ENCODE results near the gene AMIGO3.

The AMIGO3 gene

GRCh38 chr3:49727154-49727923, 7.9 kb upstream of the AMIGO3 start:
- H3K4me3 ChIP-seq (ENCODE audit: low read depth, low read length), result no peak overlapping the region
- no peak for DNase-seq (ENCODE audit: low read depth)

- H3K4me3 ChIP-seq (ENCODE audit: low read depth, low read length), result no peak overlapping the region
- no peak for DNase-seq (ENCODE audit: low read depth)
These were observed 6.6 kb upstream of the AMIGO3 start for GRCh38 chr3:49725906-49726681.

GRCh38 chr3:49724586-49724985, 5.1 kb upstream of the AMIGO3 start:
- peak overlapping the region; percentile 99 for H3K4me3 ChIP-seq (ENCODE audit: low read depth, low read length)
- no peak for DNase-seq (ENCODE audit: low read depth)

- H3K4me3 ChIP-seq (ENCODE audit: low read depth, low read length), result peak within 1 kb of the TSS; percentile 99
- DNase-seq (ENCODE audit: low read depth), result peak; percentile 87
These were observed 4.4 kb upstream of the AMIGO3 start, which contains the start of gene GMPPB for GRCh38 chr3:49723628-49724551. GMPPB (minus strand) TSS chr3:49723951; CDS start chr3:49723726, 225 bp downstream.

GRCh38 chr3:49723296-49723627, 3.8 kb upstream of the AMIGO3 start:
- peak overlapping the region; percentile 99 for H3K4me3 ChIP-seq (ENCODE audit: low read depth, low read length)
- DNase-seq (ENCODE audit: low read depth), result no peak

- DNase-seq (ENCODE audit: low read depth), result no peak
- H3K4me3 ChIP-seq (ENCODE audit: low read depth, low read length), result peak overlapping the region; percentile 99
These were observed 3.4 kb upstream of the AMIGO3 start for GRCh38 chr3:49722896-49723295.

- H3K4me3 ChIP-seq (ENCODE audit: low read depth, low read length), result peak overlapping the region; percentile 99
- no peak for DNase-seq (ENCODE audit: low read depth)
These were observed 2.7 kb upstream of the AMIGO3 start for GRCh38 chr3:49721896-49722781.

GRCh38 chr3:49721596-49721895, 2.1 kb upstream of the AMIGO3 start:
- no peak for DNase-seq (ENCODE audit: low read depth)
- no peak overlapping the region for H3K4me3 ChIP-seq (ENCODE audit: low read depth, low read length)

GRCh38 chr3:49720855-49721595, 1.5 kb upstream of the AMIGO3 start:
- DNase-seq (ENCODE audit: low read depth), result no peak
- no peak overlapping the region for H3K4me3 ChIP-seq (ENCODE audit: low read depth, low read length)

- peak overlapping the region; percentile 47 for H3K4me3 ChIP-seq (ENCODE audit: low read depth, low read length)
These were observed 648 bp downstream of the AMIGO3 start for GRCh38 chr3:49718858-49719213.

GRCh38 chr3:49717959-49718857, 1.3 kb downstream of the AMIGO3 start:
- no peak overlapping the region for H3K4me3 ChIP-seq (ENCODE audit: low read depth, low read length)
- no peak for DNase-seq (ENCODE audit: low read depth)

More at GRCh38 chr3:49718858-49719213, 648 bp downstream of the AMIGO3 start:
- DNase-seq (ENCODE audit: low read depth), result no peak

GRCh38 chr3:49717211-49717958, 2.1 kb downstream of the AMIGO3 start:
- no peak overlapping the region for H3K4me3 ChIP-seq (ENCODE audit: low read depth, low read length)
- DNase-seq (ENCODE audit: low read depth), result no peak

- H3K4me3 ChIP-seq (ENCODE audit: low read depth, low read length), result no peak overlapping the region
- DNase-seq (ENCODE audit: low read depth), result no peak
These were observed 2.7 kb downstream of the AMIGO3 start for GRCh38 chr3:49716691-49717210.

GRCh38 chr3:49716169-49716568, 3.3 kb downstream of the AMIGO3 start:
- DNase-seq (ENCODE audit: low read depth), result no peak
- H3K4me3 ChIP-seq (ENCODE audit: low read depth, low read length), result no peak overlapping the region

- no peak for DNase-seq (ENCODE audit: low read depth)
- H3K4me3 ChIP-seq (ENCODE audit: low read depth, low read length), result no peak overlapping the region
These were observed 3.8 kb downstream of the AMIGO3 start for GRCh38 chr3:49715611-49716121.

- no peak overlapping the region for H3K4me3 ChIP-seq (ENCODE audit: low read depth, low read length)
- no peak for DNase-seq (ENCODE audit: low read depth)
These were observed 4.5 kb downstream of the AMIGO3 start for GRCh38 chr3:49714728-49715550.

Data from skeletal muscle cell (primary cell).